Nephron (organoid): Measurements from ENCODE around the gene PDGFA.
A peak's percentile ranks its signal among the peaks of the same experiment; 100 is the strongest.

Experiments
- H3K27ac Mint-ChIP-seq, 3 experiments: 2 replicates each; pipeline ENCODE4 v1.8.0; 2020; ENCODE audit warnings: mixed read lengths in 3 of 3, mild to moderate bottlenecking in 2 of 3, moderate library complexity in 1 of 3
- H3K27me3 Mint-ChIP-seq: 2 replicates; pipeline ENCODE4 v1.8.0; 2021; ENCODE audit warnings: low read depth, mild to moderate bottlenecking, moderate library complexity, mixed read lengths
- H3K36me3 Mint-ChIP-seq: 2 replicates; pipeline ENCODE4 v1.8.0; 2020; ENCODE audit warnings: low read depth, mixed read lengths
- H3K4me1 Mint-ChIP-seq: 2 replicates; pipeline ENCODE4 v1.8.0; 2020; ENCODE audit warnings: mixed read lengths
- H3K4me3 Mint-ChIP-seq, 3 experiments: 2 replicates each; pipeline ENCODE4 v1.8.0; 2020; ENCODE audit warnings: mild to moderate bottlenecking in 3 of 3, mixed read lengths in 3 of 3, moderate library complexity in 2 of 3
- H3K9me3 Mint-ChIP-seq: 2 replicates; pipeline ENCODE4 v1.8.0; 2020; ENCODE audit warnings: mixed read lengths
- CTCF ChIP-seq, 3 experiments: fragments of 200-600 bp; sonication (generic); IDR thresholded peaks; one replicate each; pipeline ENCODE4 v1.5.0; 2021; ENCODE audit warnings: antibody characterized with exemption in 3 of 3; ENCODE audit not compliant: unreplicated experiment in 3 of 3

The PDGFA gene

GRCh38 chr7:514242-514641 is 5.4 kb downstream of the PDGFA start:
- Mint-ChIP-seq H3K36me3 (no peaks in the 10 kb centered on the region), H3K27me3 (peaks cover 15% of the 10 kb centered on the region), H3K4me1 (peaks cover 27% of the 10 kb centered on the region), H3K4me3 (peak overlapping the region; percentile 35 to 48 (median 42)), H3K9me3 (no peaks in the 10 kb centered on the region), H3K27ac (no peak overlapping the region)
- TF ChIP-seq CTCF (IDR thresholded peaks at IDR 0.05; ENCODE audit: unreplicated experiment in 3 of 3) = no peak

DNA sequence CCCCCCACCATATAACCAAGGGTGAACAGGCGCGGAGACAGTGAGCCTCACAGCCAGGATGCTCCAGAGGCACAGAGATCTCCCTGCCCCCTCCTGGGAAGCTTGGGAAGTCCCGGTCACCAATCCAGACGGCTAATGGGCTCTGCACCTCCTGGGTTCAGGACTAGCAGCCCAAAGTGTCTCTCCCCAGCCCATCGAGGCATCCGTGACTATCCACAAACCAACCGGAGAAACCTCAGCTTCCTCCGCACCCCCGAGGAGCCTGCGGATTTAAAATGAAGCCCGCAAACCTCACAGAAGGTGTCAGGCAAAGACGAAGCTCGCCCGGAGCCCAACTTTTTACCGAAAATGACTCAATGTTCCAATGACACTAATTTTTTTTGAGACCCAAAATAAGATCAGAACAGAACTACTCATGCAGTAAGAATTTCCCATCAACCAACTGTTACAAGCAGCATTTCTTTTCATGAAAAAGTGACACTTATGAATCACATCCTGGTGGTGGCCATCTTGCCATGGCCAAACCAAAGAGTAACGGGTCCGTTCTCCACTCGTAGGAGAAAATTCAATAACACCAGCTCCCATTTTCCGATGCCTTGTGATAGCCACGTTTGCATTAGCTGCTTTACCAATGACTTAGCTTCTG is 6.0 kb downstream of the PDGFA start:
- H3K4me3 Mint-ChIP-seq = peak overlapping the region; percentile 35 to 48 (median 42)
- H3K27me3 Mint-ChIP-seq = peaks cover 15% of the 10 kb centered on the region
- no peaks in the 10 kb centered on the region for H3K9me3 Mint-ChIP-seq
- H3K36me3 Mint-ChIP-seq = no peaks in the 10 kb centered on the region
- peaks cover 27% of the 10 kb centered on the region for H3K4me1 Mint-ChIP-seq
- H3K27ac Mint-ChIP-seq = no peak overlapping the region
- no peak for TF ChIP-seq CTCF (IDR thresholded peaks at IDR 0.05; ENCODE audit: unreplicated experiment in 3 of 3)

- no peaks in the 10 kb centered on the region for H3K36me3 Mint-ChIP-seq
- H3K27ac Mint-ChIP-seq = no peak overlapping the region
- no peak overlapping the region for H3K4me3 Mint-ChIP-seq
- H3K9me3 Mint-ChIP-seq = no peaks in the 10 kb centered on the region
- H3K4me1 Mint-ChIP-seq = peaks cover 27% of the 10 kb centered on the region
- no peak for TF ChIP-seq CTCF (IDR thresholded peaks at IDR 0.05; ENCODE audit: unreplicated experiment in 3 of 3)
- H3K27me3 Mint-ChIP-seq = peaks cover 9% of the 10 kb centered on the region
Measured at GRCh38 chr7:512541-513311, 6.9 kb downstream of the PDGFA start.

- Mint-ChIP-seq H3K4me1 (peaks cover 27% of the 10 kb centered on the region), H3K9me3 (no peaks in the 10 kb centered on the region), H3K36me3 (no peaks in the 10 kb centered on the region), H3K27ac (no peak overlapping the region), H3K4me3 (no peak overlapping the region), H3K27me3 (peaks cover 7% of the 10 kb centered on the region)
- no peak for TF ChIP-seq CTCF (IDR thresholded peaks at IDR 0.05; ENCODE audit: unreplicated experiment in 3 of 3)
Measured at GRCh38 chr7:512146-512510, 7.5 kb downstream of the PDGFA start.

DNA sequence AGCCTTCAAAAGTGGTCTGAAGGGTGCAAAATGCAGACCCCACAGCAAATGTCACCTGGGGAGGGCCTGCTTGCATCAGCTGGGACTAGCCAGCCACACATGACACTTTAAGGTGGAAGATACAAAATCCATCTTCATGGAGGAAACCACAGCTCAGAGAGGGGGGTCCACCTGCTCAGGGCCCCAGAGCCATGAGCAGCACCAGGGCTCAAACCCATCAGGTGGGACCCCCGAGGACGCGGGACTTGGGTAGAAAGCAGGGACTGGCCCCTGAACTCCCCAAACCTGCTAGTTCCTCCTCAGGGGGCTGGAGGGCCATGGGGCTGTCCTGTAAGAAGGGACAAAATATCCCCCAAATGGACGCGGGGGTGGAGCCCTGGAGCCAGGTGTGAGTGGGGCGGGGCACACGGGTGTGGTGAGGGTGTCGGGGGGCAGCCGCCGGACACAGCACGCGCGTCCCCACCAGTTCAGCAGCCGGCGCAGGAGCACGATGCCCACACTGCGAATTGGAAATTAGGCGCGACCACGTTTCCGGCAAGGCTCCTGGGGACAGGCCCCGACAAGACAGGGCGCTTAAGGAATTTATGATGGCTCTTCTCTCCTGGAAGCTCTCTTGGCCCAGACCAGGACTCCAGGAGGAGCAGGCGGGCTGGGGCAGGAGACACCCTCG is 8.0 kb downstream of the PDGFA start:
- H3K4me1 Mint-ChIP-seq = peaks cover 27% of the 10 kb centered on the region

More for the DNA sequence above, 8.0 kb downstream of the PDGFA start:
- peaks cover 7% of the 10 kb centered on the region for H3K27me3 Mint-ChIP-seq
- H3K4me3 Mint-ChIP-seq = no peak overlapping the region
- no peaks in the 10 kb centered on the region for H3K36me3 Mint-ChIP-seq
- H3K9me3 Mint-ChIP-seq = no peaks in the 10 kb centered on the region
- TF ChIP-seq CTCF (IDR thresholded peaks at IDR 0.05; ENCODE audit: unreplicated experiment in 3 of 3) = no peak
- no peak overlapping the region for H3K27ac Mint-ChIP-seq
